ENCODE data around the gene TLCD2.

TLCD2 gene

DNA sequence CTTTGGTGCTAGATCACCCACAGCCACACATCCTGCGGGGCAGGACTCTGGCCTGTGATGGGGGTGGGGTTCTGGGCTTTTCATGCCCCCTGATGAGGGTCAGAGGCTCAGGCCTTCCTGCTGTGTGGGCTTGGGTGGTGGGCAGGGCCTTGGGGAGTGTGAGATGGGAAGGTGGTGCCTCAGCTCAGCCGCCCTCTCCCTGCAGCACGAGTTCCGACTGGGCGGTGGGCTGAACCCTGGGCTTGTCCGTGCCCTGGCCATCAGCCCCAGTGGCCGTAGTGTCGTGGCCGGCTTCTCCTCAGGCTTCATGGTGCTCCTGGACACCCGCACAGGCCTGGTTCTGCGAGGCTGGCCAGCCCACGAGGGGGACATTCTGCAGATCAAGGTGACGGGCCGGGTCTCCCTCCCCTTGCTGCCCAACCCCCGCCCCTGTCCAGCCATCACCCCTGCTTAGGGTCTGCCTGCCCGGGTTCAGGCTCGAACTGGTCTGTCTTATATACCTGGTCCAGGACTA lies 25.7 kb upstream of the TLCD2 start:
- TF ChIP-seq, protein P1, sequence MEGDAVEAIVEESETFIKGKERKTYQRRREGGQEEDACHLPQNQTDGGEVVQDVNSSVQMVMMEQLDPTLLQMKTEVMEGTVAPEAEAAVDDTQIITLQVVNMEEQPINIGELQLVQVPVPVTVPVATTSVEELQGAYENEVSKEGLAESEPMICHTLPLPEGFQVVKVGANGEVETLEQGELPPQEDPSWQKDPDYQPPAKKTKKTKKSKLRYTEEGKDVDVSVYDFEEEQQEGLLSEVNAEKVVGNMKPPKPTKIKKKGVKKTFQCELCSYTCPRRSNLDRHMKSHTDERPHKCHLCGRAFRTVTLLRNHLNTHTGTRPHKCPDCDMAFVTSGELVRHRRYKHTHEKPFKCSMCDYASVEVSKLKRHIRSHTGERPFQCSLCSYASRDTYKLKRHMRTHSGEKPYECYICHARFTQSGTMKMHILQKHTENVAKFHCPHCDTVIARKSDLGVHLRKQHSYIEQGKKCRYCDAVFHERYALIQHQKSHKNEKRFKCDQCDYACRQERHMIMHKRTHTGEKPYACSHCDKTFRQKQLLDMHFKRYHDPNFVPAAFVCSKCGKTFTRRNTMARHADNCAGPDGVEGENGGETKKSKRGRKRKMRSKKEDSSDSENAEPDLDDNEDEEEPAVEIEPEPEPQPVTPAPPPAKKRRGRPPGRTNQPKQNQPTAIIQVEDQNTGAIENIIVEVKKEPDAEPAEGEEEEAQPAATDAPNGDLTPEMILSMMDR (IDR thresholded peaks at IDR 0.05; ENCODE audit: low read depth, low read length, missing control alignments) = no peak
- DNase-seq (ENCODE audit: low read depth) = no peak
- in situ Hi-C loops (cut with HindIII; ENCODE audit: low sequenced_read_pairs) = no loop called here
- no peak overlapping the region for H3K4me3 ChIP-seq (ENCODE audit: low read depth, low read length)

DNA sequence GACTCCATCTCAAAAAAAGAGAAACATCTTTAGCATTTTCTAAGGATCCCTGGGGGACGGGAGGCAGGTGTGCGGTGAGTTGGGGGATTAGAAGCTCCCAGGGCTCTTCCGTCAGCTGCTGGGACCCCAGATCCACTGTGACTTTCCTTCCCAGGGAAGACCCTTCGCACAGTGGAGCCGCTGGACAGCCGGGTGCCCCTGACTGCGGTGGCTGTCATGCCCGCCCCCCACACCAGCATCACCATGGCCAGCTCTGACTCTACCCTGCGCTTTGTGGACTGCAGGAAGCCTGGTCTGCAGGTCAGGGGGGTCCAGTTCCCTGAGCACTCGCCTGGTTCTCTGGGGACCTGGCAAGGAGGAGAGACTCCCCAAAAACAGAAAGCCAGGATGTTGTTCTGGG lies 25.2 kb upstream of the TLCD2 start:
- TF ChIP-seq, protein P1 (IDR thresholded peaks at IDR 0.05; ENCODE audit: low read depth, low read length, missing control alignments) = no peak
- no peak for DNase-seq (ENCODE audit: low read depth)
- in situ Hi-C loops (cut with HindIII; ENCODE audit: low sequenced_read_pairs) = no loop called here
- no peak overlapping the region for H3K4me3 ChIP-seq (ENCODE audit: low read depth, low read length)

DNA sequence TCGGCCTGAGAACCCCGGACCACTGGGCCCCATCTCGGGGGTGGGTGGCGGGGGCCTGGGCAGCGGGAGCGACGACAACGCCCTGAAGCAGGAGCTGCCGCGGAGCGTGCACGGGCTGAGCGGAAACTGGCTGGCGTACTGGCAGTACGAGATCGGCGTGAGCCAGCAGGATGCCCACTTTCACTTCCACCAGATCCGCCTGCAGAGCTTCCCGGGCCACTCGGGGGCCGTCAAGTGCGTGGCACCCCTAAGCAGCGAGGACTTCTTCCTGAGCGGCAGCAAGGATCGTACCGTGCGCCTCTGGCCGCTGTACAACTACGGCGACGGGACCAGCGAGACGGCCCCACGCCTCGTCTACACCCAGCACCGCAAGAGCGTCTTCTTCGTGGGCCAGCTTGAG lies 23.6 kb upstream of the TLCD2 start:
- no peak overlapping the region for H3K4me3 ChIP-seq (ENCODE audit: low read depth, low read length)
- in situ Hi-C loops (cut with HindIII; ENCODE audit: low sequenced_read_pairs) = no loop called here
- no peak for DNase-seq (ENCODE audit: low read depth)
- TF ChIP-seq, protein P1 (IDR thresholded peaks at IDR 0.05; ENCODE audit: low read depth, low read length, missing control alignments) = no peak

DNA sequence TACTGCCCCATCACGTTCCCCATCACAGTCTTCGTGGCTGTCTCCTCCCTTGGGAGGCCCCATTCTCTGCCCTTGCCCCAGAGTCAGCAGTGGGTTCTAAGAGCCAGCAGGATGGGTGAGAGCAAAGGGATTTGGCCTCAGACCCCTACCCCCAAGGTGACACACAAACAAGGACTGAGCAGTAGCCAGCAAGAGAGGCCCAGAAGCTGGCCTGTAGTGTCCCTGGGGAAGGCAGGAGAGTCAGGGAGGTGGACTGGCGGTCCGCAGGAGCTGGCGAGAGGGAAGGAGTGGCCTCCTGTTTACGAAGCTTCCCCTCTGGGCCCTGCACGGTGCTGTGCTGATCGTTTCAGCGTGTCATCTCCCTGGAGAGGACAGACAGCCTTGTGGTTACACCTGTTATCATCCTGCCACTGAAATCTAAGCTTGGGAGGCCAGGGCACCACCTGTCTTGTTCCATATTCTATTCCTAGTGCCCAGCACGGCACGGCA lies 22.7 kb upstream of the TLCD2 start:
- TF ChIP-seq, protein P1 (IDR thresholded peaks at IDR 0.05; ENCODE audit: low read depth, low read length, missing control alignments) = no peak
- no peak for DNase-seq (ENCODE audit: low read depth)
- no peak overlapping the region for H3K4me3 ChIP-seq (ENCODE audit: low read depth, low read length)
- in situ Hi-C loops (cut with HindIII; ENCODE audit: low sequenced_read_pairs) = no loop called here

DNA sequence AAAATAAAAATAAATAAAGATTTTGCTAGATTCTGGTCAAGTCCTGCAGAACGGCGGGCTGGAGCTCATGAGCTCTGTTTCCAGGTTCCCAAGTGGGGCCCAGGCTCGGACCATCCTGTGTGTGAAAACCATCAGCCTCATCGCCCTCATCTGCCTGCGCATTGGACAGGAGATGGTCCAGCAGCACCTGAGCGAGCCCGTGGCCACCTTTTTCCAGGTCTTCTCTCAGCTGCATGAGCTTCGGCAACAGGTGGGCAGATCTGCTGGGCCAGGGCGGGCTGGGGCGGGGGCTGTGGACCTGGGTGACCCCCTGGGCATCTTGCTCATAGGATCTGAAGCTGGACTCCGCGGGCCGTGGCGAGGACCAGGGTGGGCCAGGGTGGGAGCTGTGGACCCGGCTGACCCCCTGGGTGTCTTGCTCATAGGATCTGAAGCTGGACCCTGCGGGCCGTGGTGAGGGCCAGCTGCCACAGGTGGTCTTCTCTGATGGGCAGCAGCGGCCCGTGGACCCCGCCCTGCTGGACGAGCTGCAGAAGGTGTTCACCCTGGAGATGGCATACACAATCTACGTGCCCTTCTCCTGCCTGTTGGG lies 22.2 kb upstream of the TLCD2 start:
- no peak overlapping the region for H3K4me3 ChIP-seq (ENCODE audit: low read depth, low read length)
- TF ChIP-seq, protein P1 (IDR thresholded peaks at IDR 0.05; ENCODE audit: low read depth, low read length, missing control alignments) = no peak
- in situ Hi-C loops (cut with HindIII; ENCODE audit: low sequenced_read_pairs) = no loop called here
- no peak for DNase-seq (ENCODE audit: low read depth)

DNA sequence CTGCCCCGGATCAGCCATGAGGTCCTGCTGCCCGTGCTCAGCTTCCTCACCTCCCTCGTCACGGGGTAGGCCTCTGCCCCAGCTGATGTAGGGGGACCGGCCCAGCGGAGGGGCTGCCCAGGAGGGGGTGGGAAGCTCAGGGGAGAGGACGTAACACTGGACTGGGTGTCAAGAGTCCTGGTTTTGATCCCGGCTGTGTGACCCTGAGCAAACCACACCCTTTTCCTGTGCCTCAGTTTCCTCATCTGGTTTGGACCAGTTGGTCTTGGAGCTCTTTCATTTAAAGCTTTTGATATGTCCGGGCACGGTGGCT lies 21.0 kb upstream of the TLCD2 start:
- TF ChIP-seq, protein P1 (IDR thresholded peaks at IDR 0.05; ENCODE audit: low read depth, low read length, missing control alignments) = no peak
- no peak for DNase-seq (ENCODE audit: low read depth)
- no peak overlapping the region for H3K4me3 ChIP-seq (ENCODE audit: low read depth, low read length)
- in situ Hi-C loops (cut with HindIII; ENCODE audit: low sequenced_read_pairs) = no loop called here

Data from astrocyte of the cerebellum (primary cell).